Small intestine (tissue), 7 donors: Measurements from ENCODE around the gene GABBR1. TPM values are rescaled to one million over a fixed set of nuclear protein-coding genes. Genes with fewer than 3 reads are reported as not detected.
A peak's percentile ranks its signal among the peaks of the same experiment; 100 is the strongest.

ENCODE experiments used
- DNase-seq, 2 donors: peaks; one replicate each; pipeline versions ENCODE4 v3.0.0 to v3.0.0-alpha.2; 2013
- FAIRE-seq: peaks from 2 replicates; lab custom pipeline; 2012; peaks lifted over from hg19 to GRCh38; lab: Jason Lieb, UNC
- H3K27ac ChIP-seq, 3 donors: one replicate each; pipeline ENCODE4 v1.5.1; 2013; ENCODE audit warnings: low read length in 2 of 3, mild to moderate bottlenecking in 2 of 3, control low read depth in 1 of 3, inconsistent platforms in 1 of 3, low read depth in 1 of 3, moderate library complexity in 1 of 3
- H3K27me3 ChIP-seq, 3 donors: one replicate each; pipeline ENCODE4 v1.6.1; 2013; ENCODE audit warnings: low read length in 3 of 3, inconsistent platforms in 1 of 3; ENCODE audit not compliant: control insufficient read depth in 3 of 3, insufficient read depth in 3 of 3
- H3K36me3 ChIP-seq, 3 donors: one replicate each; pipeline ENCODE4 v1.6.1; 2013; ENCODE audit warnings: low read length in 3 of 3, inconsistent platforms in 1 of 3, low read depth in 1 of 3, mild to moderate bottlenecking in 1 of 3, moderate library complexity in 1 of 3; ENCODE audit not compliant: control insufficient read depth in 3 of 3, insufficient read depth in 2 of 3
- H3K4me1 ChIP-seq, 3 donors: one replicate each; pipeline ENCODE4 v1.6.1; 2013; ENCODE audit warnings: low read length in 2 of 3, inconsistent platforms in 1 of 3, low read depth in 1 of 3, mild to moderate bottlenecking in 1 of 3, moderate library complexity in 1 of 3; ENCODE audit not compliant: control insufficient read depth in 3 of 3, insufficient read depth in 2 of 3
- H3K4me3 ChIP-seq, 3 donors: one replicate each; pipeline ENCODE4 v1.5.1; 2013; ENCODE audit warnings: low read length in 3 of 3, control low read depth in 1 of 3, inconsistent platforms in 1 of 3, low read depth in 1 of 3, mild to moderate bottlenecking in 1 of 3, moderate library complexity in 1 of 3
- H3K9me3 ChIP-seq, 2 donors: one replicate each; pipeline ENCODE4 v1.6.1; 2013; ENCODE audit warnings: low read depth in 1 of 2, low read length in 1 of 2; ENCODE audit not compliant: control insufficient read depth in 2 of 2, insufficient read depth in 1 of 2
- WGBS, 3 donors: extraction: QIAGEN DNeasy Blood & Tissue Kit; methylation state at CpG; one replicate each; pipeline ENCODE4 v1.1.7; 2013; 5-methylcytosine and 5-hydroxymethylcytosine counted together
- polyA plus RNA-seq, 4 donors: library from polyadenylated mRNA; stranded (reverse) in 3 of 4; unstranded in 1 of 4; fragments of 200-250 nt in 3 of 4; fragments of 120-200 nt in 1 of 4; gene quantifications; one replicate each; pipeline versions ENCODE4 v1.2.1 to v1.2.3, GENCODE V29; 2013
- donor health status: healthy with polysubstance abuse.
- donor health status: control.
- donor health status: control.
- donor health status: Bipolar disorder and iron deficiency.
- donor health status: healthy.

Gene GABBR1
- polyA plus RNA-seq, 4 donors: 0.22 to 12.2 (median 7.1) TPM

- no peak overlapping the region for H3K27ac ChIP-seq
- DNase-seq (no peak), FAIRE-seq (no peak)
- peaks cover 0 to 70% (median 7%) of the 10 kb centered on the region in 3 donors for H3K27me3 ChIP-seq
- H3K36me3 ChIP-seq: no peaks in the 10 kb centered on the region
- peaks cover 0 to 4% (median 0%) of the 10 kb centered on the region in 3 donors for H3K4me1 ChIP-seq
- H3K9me3 ChIP-seq: peaks cover 0 to 2% of the 10 kb centered on the region in 2 donors
- H3K4me3 ChIP-seq: no peak overlapping the region
- 34 to 50% (median 43%) methylated on average over 14 of the region's 14 CpGs for WGBS, 3 donors
Observed at GRCh38 chr6:29631209-29631810, 1.7 kb downstream of the GABBR1 start.

DNA sequence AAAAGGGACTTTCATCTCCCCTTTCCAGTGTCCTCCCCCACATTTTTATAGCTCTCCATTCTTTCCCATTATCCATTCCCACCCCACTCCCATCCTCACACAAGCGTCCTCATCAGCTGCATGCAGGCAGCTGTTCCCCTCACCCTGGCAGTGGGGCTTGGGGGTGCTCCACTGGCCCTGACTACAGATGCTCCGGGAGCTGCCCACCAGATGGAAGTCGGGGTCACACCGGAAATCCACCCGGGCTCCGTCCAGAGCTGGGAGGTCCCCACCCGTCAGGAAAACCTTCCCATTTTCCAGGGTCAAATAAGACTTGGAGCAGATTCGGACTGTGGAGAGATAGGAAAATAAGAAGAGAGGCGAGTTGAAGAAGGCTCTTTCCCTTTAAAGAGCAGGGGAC is 2.7 kb downstream of the GABBR1 start:
- no peak overlapping the region for H3K27ac ChIP-seq
- FAIRE-seq: no peak
- peaks cover 0 to 2% of the 10 kb centered on the region in 2 donors for H3K9me3 ChIP-seq
- H3K36me3 ChIP-seq: no peaks in the 10 kb centered on the region
- WGBS, 3 donors: 78 to 84% (median 82%) methylated on average over 9 of the region's 9 CpGs
- H3K27me3 ChIP-seq: peaks cover 0 to 78% (median 7%) of the 10 kb centered on the region in 3 donors
- DNase-seq: no peak
- H3K4me1 ChIP-seq: peaks cover 0 to 4% (median 0%) of the 10 kb centered on the region in 3 donors
- no peak overlapping the region for H3K4me3 ChIP-seq

GRCh38 chr6:29629571-29629970 is 3.4 kb downstream of the GABBR1 start:
- Histone ChIP-seq H3K27ac (no peak overlapping the region), H3K4me1 (peaks cover 0 to 4% (median 0%) of the 10 kb centered on the region in 3 donors), H3K36me3 (no peaks in the 10 kb centered on the region), H3K4me3 (no peak overlapping the region), H3K27me3 (peaks cover 0 to 78% (median 7%) of the 10 kb centered on the region in 3 donors), H3K9me3 (peaks cover 0 to 2% of the 10 kb centered on the region in 2 donors)
- no peak for FAIRE-seq
- no peak for DNase-seq
- 72 to 88% (median 79%) methylated on average over 2 of the region's 2 CpGs for WGBS, 3 donors

DNA sequence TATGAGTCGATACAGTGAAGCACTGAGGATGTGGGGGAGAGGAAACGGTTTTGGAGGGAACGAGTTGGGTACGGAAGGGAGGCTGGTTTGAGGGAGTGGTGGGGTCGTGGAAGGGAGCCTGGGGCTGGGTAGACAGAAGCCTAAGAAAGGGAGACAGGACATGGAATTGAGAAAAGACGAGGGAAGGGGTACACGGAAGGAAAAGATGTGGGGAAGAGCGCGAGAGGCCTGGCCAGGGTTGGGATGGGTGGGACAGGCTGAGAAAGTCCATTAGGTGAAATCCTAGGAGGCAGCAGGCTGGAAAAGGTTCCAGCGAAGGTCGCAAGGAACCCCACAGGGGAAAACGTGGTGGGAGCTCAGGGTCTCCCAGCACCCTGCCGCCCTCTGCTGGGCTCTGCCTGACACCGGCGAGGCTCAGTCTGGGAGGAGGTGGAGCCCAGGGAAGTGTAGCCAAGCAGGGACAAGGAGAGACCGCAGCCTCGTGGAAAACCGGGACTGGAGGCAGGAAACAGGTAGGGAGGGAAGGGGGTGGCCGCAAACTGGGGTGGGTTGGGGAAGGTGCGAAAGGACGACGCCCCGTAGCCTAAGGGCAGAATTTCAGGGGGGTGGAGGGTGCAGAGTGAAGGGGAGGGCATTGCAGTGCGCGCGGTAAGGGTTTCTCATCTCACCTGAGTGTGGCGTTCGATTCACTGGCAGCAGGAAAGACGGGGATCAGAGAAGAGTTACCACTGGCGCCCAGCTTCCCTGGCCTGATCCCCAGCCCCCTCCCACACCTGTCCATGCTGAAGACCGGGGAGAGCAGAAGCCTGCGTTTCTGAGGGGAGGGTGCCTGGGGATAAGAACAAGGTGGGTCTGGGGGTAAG is 4.3 kb downstream of the GABBR1 start:
- FAIRE-seq: no peak

DNA sequence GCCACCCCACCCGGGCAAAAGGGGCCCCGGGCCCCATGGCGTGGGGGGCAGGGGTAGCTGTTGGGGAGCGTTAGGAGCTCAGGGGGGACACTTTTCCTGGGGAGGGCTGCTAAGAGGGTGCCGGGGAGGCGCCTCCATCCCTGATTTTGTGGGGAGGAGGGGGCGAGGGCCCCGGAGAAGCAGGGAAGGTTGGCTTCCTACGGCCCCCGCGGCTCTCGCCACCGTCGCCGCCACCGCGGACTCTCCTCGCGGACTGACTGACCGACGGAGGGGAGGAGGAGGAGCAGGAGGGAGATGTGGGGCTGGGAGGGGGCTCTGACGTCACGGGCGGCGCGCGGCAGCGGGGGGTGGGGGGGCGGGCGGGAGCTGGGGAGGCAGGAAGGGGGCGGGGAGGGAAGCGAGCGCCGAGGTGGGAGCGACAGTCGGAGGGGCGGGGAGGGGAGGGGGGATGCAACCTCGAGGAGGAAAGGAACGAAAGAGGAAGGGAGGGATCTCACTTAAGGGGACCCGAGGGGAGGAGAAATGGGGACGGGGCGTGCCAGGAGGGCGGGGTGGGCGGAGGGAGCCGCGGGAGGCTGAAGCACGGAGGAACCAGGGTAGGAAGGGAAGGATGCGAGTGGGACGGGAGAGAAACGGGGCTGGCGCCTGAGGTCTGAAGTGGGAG is 5.1 kb downstream of the GABBR1 start:
- H3K27me3 ChIP-seq: peaks cover 0 to 72% (median 7%) of the 10 kb centered on the region in 3 donors
- no peak for DNase-seq
- H3K4me1 ChIP-seq: peaks cover 0 to 4% (median 0%) of the 10 kb centered on the region in 3 donors
- peaks cover 0 to 6% (median 0%) of the 10 kb centered on the region in 3 donors for H3K36me3 ChIP-seq
- peak overlapping the region; percentile 33 to 53 (median 42) for H3K4me3 ChIP-seq
- H3K9me3 ChIP-seq: no peaks in the 10 kb centered on the region
- no peak for FAIRE-seq
- peak overlapping the region in 2 of 3 donors; percentile 61 to 66 for H3K27ac ChIP-seq
- whole genome bisulfite sequencing, 3 donors: 1 to 4% (median 1%) methylated on average over 26 to 51 of the region's 51 CpGs

More for the DNA sequence above, 4.3 kb downstream of the GABBR1 start:
- WGBS, 3 donors: 2 to 4% (median 3%) methylated on average over 32 of the region's 32 CpGs
- H3K9me3 ChIP-seq: peaks cover 0 to 2% of the 10 kb centered on the region in 2 donors
- peaks cover 0 to under 1% (median 0%) of the 10 kb centered on the region in 3 donors for H3K36me3 ChIP-seq
- H3K4me3 ChIP-seq: peak overlapping the region; percentile 33 to 53 (median 42)
- peak; percentile 44 to 67 for DNase-seq
- H3K4me1 ChIP-seq: peaks cover 0 to 4% (median 0%) of the 10 kb centered on the region in 3 donors
- H3K27ac ChIP-seq: peak overlapping the region in 2 of 3 donors; percentile 61 to 66
- peaks cover 0 to 78% (median 7%) of the 10 kb centered on the region in 3 donors for H3K27me3 ChIP-seq

DNA sequence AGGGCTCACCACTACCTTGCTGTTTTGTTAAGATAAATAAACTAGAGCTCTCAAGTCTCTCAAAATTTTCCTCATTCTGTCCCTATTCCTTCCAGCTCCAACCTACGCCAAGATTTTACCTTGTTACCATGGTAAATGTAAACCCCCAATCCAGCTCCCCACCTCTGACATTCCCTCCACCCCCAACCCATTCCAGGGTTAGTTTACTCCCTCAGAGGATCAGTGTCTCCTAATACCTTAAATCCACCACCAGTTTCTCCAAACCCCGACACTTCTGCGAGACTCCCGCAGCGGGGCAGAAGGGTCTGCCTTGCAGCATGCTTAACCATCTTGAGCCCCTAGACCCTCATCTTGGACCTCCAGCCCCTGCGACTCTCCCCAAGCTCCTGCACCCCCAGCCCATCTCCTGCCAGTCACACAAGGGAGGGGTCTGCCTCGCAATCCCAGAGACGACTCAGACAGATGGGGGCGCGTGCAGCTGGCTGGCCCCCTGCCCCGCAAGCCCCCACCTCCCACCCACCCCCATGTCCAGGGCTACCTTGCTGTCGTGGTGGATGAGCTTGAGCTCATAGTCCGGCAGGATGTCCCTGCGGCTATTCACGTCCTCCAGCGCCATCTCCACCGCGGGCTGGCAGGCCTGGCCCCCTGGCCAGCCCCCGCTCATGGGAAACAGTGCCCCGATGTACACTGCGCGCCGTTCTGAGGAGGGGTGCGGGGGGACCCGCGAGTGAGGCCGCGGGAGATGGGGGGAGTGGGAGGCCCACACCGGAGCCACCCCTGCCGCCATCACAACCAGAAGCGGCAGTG is 5.8 kb downstream of the GABBR1 start:
- no peaks in the 10 kb centered on the region for H3K9me3 ChIP-seq
- H3K36me3 ChIP-seq: peaks cover 0 to 6% (median 0%) of the 10 kb centered on the region in 3 donors
- H3K4me1 ChIP-seq: peaks cover 0 to 4% (median 0%) of the 10 kb centered on the region in 3 donors
- FAIRE-seq (no peak), DNase-seq (peak in 1 of 2 donors; percentile 13)
- WGBS, 3 donors: 18 to 23% (median 18%) methylated on average over 24 to 31 of the region's 31 CpGs
- peaks cover 0 to 66% (median 5%) of the 10 kb centered on the region in 3 donors for H3K27me3 ChIP-seq
- H3K4me3 ChIP-seq: peak overlapping the region in 2 of 3 donors; percentile 33 to 52
- H3K27ac ChIP-seq: peak overlapping the region in 1 of 3 donors; percentile 36

GRCh38 chr6:29625337-29625930 is 7.5 kb downstream of the GABBR1 start:
- peaks cover 0 to 4% (median 0%) of the 10 kb centered on the region in 3 donors for H3K4me1 ChIP-seq
- WGBS, 3 donors: 58 to 59% (median 59%) methylated on average over 7 of the region's 7 CpGs

More at GRCh38 chr6:29625337-29625930, 7.5 kb downstream of the GABBR1 start:
- no peak for DNase-seq
- no peak overlapping the region for H3K27ac ChIP-seq
- no peak overlapping the region for H3K4me3 ChIP-seq
- H3K36me3 ChIP-seq: peaks cover 0 to 8% (median 0%) of the 10 kb centered on the region in 3 donors
- peaks cover 0 to 50% (median 2%) of the 10 kb centered on the region in 3 donors for H3K27me3 ChIP-seq
- no peak for FAIRE-seq
- no peaks in the 10 kb centered on the region for H3K9me3 ChIP-seq
